GM15510 (cell line): ENCODE measurements around the gene SEZ6.

Experiments
- POLR2A ChIP-seq: IDR thresholded peaks from 3 replicates; pipeline ENCODE4 v1.6.1; 2011; ENCODE audit warnings: borderline replicate concordance; ENCODE audit not compliant: insufficient read length; ENCODE audit errors: extremely low read depth

Gene SEZ6

DNA sequence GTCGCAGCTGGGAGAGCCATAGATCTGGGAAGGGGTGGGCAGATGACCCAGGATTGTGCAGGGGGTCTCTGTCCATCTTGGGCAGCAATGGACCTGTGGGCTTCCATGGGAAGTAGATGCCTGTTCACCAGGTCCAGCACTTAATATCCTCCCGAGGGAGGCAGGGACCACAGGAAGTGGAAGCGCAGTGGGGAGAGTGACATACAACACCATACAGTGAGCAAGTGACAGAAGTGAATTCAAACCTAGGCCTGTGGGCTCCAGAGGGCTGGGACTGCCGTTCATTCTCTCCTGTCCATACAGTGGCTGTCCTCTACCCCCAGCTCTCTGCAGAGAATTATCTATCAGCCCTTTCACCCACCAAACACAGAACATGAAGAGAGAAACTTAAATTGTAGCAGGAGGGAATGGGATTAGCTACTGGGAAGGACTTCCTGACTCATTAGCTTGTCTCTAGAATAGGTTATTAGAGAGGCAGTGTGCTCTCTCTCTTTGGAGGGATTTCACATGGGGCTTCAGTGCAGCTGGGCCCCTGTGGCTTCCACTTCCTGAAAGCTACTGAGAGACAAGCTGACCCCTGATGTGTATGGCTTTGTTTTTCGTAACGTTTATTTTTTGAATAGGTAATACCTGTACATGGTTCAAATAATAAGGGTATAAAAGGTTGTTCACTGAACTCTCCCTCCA is 13.1 kb upstream of the SEZ6 start:
- TF ChIP-seq POLR2A: no peak

DNA sequence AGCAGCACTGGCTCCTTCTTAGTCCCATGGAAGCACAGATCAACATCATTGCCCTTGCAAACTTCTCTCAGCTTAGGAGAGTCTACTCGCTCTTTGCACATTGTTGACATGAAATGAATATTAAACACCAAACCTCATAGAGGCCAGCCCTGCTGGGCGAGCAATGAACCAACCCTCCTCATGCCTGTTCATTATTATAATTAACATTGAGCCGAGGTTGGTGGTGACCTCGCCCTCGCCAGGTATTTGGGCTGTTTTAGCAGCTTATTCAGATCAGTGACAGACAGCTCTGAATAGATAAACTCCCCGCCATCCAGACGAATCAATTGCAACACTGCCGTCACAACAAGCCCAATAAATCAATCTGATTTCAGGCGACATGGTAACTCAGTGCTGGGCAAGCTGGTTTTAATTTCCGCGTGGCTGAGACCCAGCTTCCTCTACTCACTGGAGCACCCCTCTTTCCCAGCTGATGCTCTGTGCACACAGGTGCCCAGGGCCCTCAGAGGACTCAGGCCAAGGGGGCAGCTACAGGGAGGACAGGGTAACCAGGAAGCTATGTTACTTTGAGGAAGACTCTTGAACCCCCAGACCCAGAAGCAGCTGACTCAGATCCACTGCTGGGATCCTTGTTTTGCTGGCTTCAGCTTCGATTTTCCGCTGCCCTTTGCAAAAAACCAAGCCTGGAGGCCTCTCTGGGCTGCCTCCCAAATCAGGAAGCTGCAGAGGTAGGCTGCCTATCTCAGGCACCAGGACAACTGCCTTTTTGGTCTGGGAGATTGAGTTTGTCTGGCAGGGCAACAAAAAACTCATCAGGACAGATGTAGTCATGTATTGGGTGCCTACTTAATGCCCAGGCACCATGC is 10.7 kb upstream of the SEZ6 start:
- TF ChIP-seq POLR2A: no peak

DNA sequence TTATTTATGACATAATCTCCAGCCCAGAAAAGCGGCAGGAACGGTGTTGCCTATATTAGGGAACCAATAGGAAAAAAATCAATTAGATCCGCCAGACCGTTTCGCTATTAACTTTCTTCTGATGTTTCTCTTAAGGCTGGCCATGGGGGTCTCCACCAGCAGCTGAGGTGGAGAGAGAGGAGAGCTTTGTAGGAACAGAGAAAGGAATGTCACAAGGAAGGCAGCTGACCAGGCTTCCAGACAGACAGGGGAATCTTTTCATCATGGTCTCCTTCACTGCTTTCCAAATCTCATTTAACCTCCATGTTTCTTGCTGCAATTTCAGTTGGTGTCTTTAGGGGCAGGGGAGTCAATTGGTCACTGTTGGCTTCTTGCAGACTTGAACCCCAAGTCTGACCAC is 8.9 kb upstream of the SEZ6 start:
- no peak for TF ChIP-seq POLR2A

DNA sequence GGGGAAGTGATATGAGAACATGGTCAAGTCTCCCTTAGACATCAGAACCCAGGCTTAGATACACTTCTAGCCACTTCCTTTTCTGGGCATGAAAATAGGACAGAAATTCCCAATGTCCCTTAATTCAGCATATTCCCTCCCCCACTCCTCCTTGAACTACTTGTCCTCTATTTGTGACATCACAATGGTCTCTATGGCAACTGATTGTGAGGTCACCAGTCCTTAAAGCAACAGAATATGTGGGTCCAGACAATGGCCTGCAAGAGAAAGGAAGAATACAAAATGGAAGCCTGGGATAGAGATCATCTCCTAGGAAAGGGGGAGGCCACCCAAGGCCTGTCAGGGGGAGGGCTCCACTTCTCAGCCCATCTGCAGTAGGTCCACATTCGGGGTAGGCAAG is 6.7 kb upstream of the SEZ6 start:
- no peak for TF ChIP-seq POLR2A

DNA sequence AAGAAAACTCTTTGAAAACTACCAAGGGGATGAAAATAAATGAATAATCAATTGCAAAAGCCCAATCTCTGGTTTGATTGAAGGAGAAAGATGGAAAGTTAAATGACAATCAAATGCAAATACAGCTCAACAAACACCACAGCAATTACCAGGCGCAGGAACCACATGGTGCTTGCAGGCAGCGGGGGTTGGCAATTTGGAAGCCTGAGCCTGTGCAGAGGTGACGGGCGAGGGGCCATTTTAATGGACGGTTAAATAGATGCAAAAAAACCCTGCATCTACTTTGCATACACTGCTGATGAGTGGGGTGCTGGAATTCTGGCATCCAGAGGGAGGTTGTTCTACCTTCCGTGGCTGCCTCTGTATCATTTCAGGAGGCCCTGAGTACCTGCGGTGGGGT is 4.8 kb upstream of the SEZ6 start:
- no peak for TF ChIP-seq POLR2A

DNA sequence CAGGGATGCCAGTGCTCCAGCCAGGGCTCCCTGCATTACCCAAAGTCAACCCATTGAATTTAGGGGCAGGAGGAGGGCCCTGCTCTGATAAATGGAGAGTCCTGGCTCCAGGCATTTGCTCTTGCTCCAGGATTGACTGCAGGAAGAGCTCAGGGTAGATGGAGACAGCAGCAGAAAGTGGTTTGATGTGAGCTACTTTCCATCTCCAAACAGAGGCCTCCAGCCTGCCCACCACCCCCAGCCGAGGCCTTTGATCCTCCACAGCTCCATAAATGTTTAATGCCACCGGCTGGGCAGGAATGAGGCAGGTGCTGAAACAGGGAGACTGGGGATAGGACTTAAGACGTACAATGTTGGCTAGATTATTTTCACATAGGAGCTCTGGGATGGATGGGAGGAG is 4.3 kb upstream of the SEZ6 start:
- TF ChIP-seq POLR2A: no peak

DNA sequence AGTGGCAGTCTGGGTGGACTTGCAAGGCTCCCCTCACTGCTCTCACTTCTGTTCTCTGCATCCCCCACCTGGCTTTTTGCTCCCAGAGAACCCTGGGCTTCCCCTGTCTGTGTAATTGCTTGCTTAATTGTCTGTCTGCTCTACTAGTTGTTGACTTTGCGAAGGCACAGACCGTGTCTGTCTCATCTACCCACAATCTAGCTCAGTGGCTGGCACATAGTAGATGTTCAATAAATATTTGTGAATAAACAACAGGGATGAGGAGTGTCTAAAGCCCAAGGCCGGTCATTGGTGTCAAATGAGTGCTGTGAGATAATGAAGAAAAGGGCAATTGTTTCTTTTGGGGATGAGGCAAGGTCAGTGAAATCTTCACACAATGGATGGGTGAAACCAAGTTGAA is 2.8 kb upstream of the SEZ6 start:
- no peak for TF ChIP-seq POLR2A

DNA sequence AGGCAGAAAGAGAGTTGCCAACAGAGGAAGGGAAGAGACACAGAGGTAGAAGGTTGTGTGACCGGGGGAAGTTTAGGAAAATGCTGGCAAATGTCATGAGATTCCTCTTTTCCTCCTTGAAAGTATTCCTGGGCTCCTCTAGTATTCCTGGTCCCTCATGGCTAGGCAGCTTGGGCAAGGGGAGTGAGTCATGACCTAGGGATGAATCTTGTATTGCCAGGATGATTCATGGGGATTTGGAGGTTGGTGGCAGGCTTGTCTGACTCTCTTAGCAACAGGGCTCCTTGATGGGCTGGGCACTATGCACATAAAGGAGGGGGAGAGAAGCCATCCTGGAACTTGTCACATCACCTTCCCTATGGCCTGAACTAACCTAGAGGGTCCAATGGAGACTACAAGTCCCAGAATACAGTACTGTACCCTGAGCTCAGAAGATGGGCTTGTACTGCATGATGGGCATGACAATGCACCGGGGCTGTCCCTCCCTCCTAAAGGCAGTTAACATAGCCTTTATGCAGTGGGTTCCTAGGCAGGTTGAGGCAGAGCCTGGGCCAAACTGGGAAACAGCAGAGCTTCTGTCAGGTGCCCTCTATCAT is 2.1 kb upstream of the SEZ6 start:
- no peak for TF ChIP-seq POLR2A

DNA sequence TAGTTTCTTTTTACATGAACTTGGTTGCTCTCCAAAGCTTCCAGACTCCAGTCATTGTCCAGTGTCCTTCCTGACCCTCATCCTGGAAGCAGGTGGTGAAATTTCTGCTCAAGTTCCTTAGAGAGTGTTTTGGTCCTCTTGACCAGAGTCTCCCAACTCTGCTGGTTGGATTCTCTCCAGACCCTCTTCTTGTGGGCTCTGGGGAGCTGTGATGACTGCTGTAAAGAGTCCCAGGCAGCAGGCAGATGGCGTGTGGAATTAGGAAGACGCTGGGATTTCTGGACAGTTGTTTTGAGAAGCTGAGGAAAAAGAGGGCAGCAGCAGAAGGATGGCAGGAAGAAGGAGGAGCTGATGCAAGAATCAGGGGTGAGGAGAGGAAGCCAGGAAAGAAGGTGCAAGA is 1.6 kb upstream of the SEZ6 start:
- TF ChIP-seq POLR2A: no peak

DNA sequence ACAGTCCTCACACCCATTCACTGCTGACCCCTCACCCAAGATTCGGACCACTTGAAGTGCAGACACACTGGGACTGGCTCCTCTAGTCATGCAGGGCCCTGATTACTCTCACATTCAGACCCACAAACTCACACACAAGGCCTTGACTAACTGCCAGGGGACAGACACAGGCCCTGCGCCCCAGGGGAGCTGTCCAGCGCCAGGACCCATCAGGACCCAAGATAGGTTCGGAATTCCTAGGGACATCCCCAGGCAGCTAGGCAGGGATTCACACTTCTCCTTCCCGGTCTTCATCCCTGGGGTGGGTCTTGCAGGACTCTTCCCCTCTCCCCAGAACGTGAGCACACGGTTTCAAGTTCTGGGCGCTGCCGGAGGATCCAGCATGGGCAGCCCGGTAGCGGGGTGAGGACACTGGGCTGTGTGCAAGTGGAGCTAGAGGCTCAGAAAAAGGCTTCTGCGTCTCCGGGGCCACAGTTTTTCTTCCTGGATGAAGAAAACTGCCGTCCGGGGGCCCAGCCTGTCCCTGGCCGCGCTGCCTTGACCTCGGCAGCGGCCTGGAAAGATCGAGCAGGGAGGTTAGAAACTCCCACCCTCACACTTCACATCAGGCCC is 1.6 kb downstream of the SEZ6 start:
- no peak for TF ChIP-seq POLR2A

DNA sequence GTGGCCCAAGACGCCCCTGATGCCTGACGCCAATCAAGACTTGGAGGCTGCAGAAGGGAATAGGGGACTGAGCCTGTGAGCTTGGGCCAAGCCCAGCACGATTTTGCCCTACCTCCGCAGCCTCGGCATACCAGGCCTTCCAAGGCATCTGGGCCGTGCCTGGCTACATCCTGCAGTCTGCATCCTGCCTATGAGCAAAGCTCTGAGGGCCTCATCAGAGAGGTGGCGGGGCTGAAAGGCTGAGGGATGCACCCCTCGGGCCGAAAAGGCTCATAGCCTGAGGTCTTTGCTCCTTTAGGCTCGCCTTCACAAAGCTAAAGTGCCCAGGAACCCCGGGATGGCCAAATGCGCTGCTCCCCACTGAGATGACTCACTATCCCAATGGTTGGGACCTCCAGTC is 2.5 kb downstream of the SEZ6 start:
- no peak for TF ChIP-seq POLR2A

DNA sequence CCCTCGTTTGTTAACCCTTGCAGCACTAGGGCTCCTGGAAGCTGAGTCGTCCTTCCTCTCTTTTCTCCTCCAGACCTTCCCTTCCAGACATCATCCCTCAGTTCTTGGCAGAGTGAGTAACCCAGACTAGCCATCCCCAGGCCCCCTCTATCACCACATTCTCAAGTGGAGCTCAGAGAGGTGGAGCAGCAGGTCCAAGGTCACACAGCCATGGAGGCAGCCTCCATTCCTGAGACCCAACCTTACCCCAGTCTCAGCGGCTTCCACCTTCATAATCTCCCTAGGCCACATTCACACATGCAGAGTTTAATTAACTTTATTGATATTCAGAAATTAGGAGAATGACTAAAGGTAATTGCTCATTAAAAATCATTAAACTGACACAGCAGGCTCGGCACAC is 3.0 kb downstream of the SEZ6 start:
- no peak for TF ChIP-seq POLR2A

DNA sequence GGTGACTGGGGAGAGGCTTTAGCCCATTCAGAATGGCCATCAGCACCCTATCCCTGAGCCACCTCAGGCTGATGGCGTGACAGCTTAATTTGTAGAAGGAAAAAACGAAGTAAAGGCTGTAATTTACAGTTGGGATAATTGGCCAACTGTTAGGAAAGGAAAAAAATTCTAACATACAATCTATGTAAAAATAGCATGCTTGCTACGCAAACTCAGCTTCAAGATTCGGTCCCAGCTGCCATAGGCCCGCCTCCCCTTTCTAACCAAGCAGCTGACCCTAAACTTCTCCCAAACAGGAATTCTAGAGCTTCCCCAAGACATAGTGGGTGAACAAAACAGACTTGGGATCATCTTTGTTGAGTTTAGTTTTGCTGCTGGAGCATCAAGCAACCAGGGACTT is 4.9 kb downstream of the SEZ6 start:
- no peak for TF ChIP-seq POLR2A

DNA sequence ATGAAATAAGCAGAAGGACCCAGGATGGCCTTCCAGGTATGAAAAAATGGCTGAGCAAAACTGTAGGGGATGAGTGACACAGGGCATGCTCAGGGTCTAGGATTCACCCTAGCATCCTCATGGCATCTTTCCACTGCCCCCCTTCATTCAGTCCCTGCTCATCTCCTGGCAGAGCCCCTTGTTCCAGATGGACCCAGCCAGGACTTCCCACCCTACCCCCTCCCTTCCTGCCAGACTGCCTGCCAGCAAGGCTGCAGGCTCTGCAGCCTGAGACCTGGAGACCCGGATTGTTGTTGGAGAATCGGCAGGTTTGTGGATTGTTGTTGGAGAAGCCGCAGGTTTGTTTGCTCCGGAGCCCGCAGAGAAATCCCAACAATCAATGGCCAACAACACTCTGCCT is 6.6 kb downstream of the SEZ6 start:
- TF ChIP-seq POLR2A: no peak

DNA sequence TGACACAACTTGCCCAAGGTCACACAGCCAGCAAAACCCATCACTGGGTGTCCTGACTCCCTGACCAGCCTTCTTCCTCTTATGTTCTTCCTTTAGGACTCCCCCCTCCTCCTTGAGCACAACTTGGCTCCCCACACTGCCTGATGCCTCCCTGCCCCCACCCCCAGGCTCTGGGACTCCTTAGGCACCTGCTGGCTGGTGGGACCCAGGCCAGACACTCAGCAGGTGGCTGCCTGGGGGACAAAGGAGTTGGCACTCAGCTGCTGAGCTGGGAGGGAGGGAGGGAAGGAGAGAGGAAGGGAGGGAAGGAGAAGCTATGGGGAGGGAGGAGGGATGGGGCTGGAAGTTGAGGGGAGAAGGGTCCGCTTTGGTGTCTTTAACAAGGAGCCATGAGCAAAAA is 8.0 kb downstream of the SEZ6 start:
- TF ChIP-seq POLR2A: no peak

DNA sequence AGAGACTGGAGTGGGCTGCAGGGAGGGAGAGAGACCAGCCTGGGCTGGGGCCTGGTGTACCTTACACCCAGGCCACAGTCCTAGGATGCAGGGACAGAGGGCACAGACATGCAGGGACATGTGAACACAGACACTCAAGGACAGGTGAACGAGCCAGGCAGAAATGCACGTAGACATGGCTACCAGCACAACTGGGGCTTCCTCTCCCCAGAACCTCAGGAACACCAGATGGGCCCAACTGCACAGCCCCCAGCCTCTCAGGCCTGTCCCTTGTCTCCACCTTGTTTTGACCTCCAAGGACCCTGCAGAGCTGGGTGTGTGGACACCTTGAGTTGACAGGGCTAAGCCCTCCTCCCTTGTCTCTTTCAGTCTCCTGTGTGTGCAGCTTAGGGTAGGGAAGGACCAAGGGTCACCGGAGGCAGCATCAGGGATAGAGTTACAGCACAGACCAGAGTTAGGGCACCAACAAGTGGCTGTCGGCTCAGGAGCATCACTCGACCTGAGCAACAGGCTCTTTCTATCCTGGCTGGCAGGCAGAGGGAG is 9.2 kb downstream of the SEZ6 start:
- TF ChIP-seq POLR2A: no peak
